Astrocyte (in vitro differentiated cells and primary cell): ENCODE data around the gene TKT.

ENCODE experiments used
- EZH2 ChIP-seq: IDR thresholded peaks from 2 replicates; pipeline ENCODE4 v1.6.1; 2012; ENCODE audit warnings: mild to moderate bottlenecking, low read length, inconsistent platforms; ENCODE audit not compliant: insufficient read depth
- TF ChIP-seq, protein P1 (sequence below): IDR thresholded peaks from 2 replicates; pipeline ENCODE4 v1.5.1; 2011; ENCODE audit warnings: low read depth, mild to moderate bottlenecking, inconsistent platforms, low read length, moderate library complexity; ENCODE audit not compliant: insufficient read depth

DNA sequence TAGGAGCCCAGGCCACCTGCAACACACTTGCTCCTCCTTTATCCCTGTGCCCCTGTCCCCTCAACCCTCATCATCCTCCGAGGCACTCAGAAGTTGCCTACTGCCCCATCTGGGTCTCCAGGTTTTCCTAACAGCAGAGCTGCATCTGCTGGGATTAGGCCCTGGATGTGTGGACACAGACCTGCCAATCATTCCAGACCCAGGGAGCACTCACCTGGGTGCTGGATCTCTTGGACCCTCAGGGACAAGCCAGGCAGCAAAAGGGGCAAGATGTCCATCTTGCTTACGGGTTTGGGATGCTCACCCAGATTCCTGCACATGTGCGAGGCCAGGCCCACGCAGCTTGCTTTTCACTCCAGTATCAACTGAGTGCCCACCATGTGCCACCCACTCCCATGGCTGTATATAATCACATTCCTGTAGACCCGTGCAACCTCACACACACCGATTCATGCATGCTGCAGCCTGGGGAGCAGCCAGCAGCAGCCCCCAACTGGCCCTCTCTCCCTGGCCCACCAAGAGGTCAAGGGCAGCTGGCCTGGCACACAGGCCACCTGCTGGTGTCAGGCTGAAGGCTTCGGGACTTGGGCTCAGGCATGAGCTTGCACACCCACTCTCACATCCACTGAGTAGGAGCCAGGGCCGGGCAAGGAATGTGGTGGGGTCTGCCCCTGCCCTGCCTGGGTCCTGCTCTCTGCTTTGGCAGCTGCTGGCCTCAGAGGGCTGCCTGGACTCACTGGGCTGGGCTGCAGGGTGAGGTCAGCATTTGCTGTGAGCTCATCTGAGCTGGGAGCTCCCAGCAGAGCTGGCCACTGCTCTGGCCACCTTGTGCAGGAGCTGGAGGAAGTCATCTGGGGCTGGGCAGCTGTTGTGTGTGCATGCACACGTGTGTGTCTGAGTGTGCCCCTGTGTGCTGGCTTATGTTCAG is 79.9 kb downstream of the TKT start:
- TF ChIP-seq, protein P1, sequence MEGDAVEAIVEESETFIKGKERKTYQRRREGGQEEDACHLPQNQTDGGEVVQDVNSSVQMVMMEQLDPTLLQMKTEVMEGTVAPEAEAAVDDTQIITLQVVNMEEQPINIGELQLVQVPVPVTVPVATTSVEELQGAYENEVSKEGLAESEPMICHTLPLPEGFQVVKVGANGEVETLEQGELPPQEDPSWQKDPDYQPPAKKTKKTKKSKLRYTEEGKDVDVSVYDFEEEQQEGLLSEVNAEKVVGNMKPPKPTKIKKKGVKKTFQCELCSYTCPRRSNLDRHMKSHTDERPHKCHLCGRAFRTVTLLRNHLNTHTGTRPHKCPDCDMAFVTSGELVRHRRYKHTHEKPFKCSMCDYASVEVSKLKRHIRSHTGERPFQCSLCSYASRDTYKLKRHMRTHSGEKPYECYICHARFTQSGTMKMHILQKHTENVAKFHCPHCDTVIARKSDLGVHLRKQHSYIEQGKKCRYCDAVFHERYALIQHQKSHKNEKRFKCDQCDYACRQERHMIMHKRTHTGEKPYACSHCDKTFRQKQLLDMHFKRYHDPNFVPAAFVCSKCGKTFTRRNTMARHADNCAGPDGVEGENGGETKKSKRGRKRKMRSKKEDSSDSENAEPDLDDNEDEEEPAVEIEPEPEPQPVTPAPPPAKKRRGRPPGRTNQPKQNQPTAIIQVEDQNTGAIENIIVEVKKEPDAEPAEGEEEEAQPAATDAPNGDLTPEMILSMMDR, result no peak
- no peak for TF ChIP-seq EZH2
